GM06990 (cell line): ENCODE measurements around the gene AP2A1.

Experiments used
- DNase-seq: peaks from one replicate; pipeline ENCODE4 v3.0.0-alpha.2; 2011; ENCODE audit not compliant: insufficient read length; ENCODE audit errors: extremely low read depth
- H3K27me3 ChIP-seq: replicated peaks from 2 replicates; pipeline ENCODE4 v1.6.0; 2011; ENCODE audit warnings: low read length; ENCODE audit not compliant: control insufficient read depth, insufficient read depth
- H3K36me3 ChIP-seq: 2 replicates; pipeline ENCODE4 v1.5.1; 2011; ENCODE audit warnings: low read length; ENCODE audit not compliant: control insufficient read depth, insufficient read depth
- H3K4me3 ChIP-seq: replicated peaks from 2 replicates; pipeline ENCODE4 v1.5.1; 2011; ENCODE audit warnings: low read depth, mild to moderate bottlenecking, control low read depth, low read length
- CTCF ChIP-seq: IDR thresholded peaks from 2 replicates; pipeline ENCODE4 v1.5.1; 2011; ENCODE audit warnings: low read length, control low read depth, mild to moderate bottlenecking, inconsistent platforms; ENCODE audit not compliant: insufficient read depth, poor library complexity, severe bottlenecking

Gene AP2A1

GRCh38 chr19:49787746-49788145, 20.9 kb downstream of the AP2A1 start:
- H3K36me3 ChIP-seq, result peaks cover 20% of the 10 kb centered on the region
- H3K4me3 ChIP-seq, result no peak overlapping the region
- DNase-seq, result no peak
- TF ChIP-seq CTCF, result no peak
- H3K27me3 ChIP-seq, result no peaks in the 10 kb centered on the region

- DNase-seq, result no peak
- peaks cover 24% of the 10 kb centered on the region for H3K36me3 ChIP-seq
Measured at GRCh38 chr19:49788857-49789256, 22.1 kb downstream of the AP2A1 start.

GRCh38 chr19:49790866-49791265, 24.1 kb downstream of the AP2A1 start:
- no peak for DNase-seq

More at GRCh38 chr19:49788857-49789256, 22.1 kb downstream of the AP2A1 start:
- TF ChIP-seq CTCF, result no peak
- H3K4me3 ChIP-seq, result no peak overlapping the region
- no peaks in the 10 kb centered on the region for H3K27me3 ChIP-seq

GRCh38 chr19:49791776-49792445, 25.1 kb downstream of the AP2A1 start:
- no peak overlapping the region for H3K4me3 ChIP-seq
- no peak for TF ChIP-seq CTCF
- no peak for DNase-seq
- H3K36me3 ChIP-seq, result peaks cover 36% of the 10 kb centered on the region
- no peaks in the 10 kb centered on the region for H3K27me3 ChIP-seq

More at GRCh38 chr19:49790866-49791265, 24.1 kb downstream of the AP2A1 start:
- TF ChIP-seq CTCF, result no peak
- Histone ChIP-seq H3K4me3 (no peak overlapping the region), H3K36me3 (peaks cover 28% of the 10 kb centered on the region), H3K27me3 (no peaks in the 10 kb centered on the region)

GRCh38 chr19:49792829-49793560, 26.2 kb downstream of the AP2A1 start:
- peaks cover 36% of the 10 kb centered on the region for H3K36me3 ChIP-seq
- no peak overlapping the region for H3K4me3 ChIP-seq
- TF ChIP-seq CTCF, result no peak
- DNase-seq, result no peak
- no peaks in the 10 kb centered on the region for H3K27me3 ChIP-seq

- TF ChIP-seq CTCF, result no peak
- no peak overlapping the region for H3K4me3 ChIP-seq
- peaks cover 41% of the 10 kb centered on the region for H3K36me3 ChIP-seq
- DNase-seq, result no peak
- H3K27me3 ChIP-seq, result no peaks in the 10 kb centered on the region
Measured at GRCh38 chr19:49793561-49793840, 26.7 kb downstream of the AP2A1 start.
